HG03060 (cell line): ENCODE measurements around the gene HES2.
"Not testable (repeated sequence)": the region's sequence is repeated elsewhere in the genome, so short reads cannot be mapped to it uniquely, and the experiment has no call there.

Source experiments
- ATAC-seq: cut with Tn5 transposase; IDR thresholded peaks from one replicate; pipeline ENCODE4 v1.9.1; 2021; ENCODE audit warnings: low read depth, moderate number of reproducible peaks; ENCODE audit not compliant: unreplicated experiment

The HES2 gene

DNA sequence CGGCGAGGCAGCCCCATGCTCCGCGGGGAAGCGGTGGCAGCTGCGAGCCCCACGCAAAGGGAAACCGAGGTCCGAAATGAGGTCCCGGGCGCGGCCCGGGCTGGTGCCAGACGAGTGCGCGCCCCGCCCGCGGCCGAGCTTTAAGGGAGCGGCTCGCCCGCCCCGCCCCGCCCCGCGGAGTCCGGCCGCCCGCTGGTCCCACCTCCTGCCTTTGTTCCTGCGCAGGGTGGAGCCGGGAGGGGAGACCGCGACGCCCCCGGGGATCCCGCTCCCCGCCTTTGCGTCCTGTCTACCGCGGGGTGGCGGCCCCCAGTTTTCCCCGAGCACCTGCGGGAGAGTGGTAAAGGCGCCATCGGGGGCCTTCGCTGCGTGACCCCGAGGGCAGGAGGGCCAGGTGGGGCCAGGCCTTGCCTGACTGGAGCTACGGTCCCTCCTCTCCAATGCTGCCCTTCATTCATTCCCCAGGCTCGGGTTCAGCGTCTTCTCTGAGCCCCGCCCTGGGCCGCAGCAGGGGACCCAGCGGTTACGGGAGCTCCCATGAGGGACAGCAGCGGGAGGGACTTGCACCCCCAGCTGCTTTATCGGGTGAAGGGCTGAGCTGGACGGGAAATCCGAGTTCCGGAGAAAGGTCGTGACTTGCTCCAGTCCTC lies at the start of gene HES2:
Gene HES2 (minus strand): TSS at position 116 of the 650 bp plus-strand sequence. CDS start 99 bp downstream, at position 17.
- no peak for ATAC-seq

DNA sequence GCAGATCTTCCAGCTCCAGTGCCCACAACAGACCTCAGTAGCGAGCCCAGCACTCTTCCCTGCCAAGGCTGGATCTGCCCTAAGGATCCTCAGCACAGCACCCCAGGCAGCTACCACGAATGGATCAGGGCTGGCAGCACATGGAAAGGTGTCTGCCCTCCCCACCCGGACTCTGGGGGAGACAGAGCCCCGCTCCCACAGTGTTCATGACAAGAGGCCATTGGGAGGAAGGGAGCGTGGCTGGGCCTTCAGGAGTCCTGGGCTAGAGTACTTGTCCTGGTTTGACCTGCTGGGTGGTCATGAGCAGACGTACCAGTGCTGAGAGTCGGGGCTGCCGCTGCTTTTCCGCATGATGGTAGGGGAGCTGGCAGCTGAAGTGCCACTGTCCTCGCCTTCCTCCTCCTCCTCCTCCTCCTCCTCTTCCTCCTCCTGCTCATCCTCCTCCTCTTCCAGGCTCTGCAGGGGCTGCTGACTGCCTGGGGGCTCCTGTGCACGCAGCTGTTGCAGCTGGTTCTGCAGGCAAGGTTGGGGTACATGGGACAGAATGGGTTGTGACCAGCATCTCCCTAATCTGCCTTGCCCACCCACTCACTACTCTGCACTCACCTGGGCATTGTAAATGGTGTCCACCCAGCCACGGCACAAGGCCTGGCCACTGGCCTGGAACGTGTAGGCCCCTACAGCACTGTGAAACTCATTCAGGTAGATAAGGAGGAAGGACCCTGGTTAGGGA lies 49.2 kb upstream of the HES2 start:
- ATAC-seq: no peak

DNA sequence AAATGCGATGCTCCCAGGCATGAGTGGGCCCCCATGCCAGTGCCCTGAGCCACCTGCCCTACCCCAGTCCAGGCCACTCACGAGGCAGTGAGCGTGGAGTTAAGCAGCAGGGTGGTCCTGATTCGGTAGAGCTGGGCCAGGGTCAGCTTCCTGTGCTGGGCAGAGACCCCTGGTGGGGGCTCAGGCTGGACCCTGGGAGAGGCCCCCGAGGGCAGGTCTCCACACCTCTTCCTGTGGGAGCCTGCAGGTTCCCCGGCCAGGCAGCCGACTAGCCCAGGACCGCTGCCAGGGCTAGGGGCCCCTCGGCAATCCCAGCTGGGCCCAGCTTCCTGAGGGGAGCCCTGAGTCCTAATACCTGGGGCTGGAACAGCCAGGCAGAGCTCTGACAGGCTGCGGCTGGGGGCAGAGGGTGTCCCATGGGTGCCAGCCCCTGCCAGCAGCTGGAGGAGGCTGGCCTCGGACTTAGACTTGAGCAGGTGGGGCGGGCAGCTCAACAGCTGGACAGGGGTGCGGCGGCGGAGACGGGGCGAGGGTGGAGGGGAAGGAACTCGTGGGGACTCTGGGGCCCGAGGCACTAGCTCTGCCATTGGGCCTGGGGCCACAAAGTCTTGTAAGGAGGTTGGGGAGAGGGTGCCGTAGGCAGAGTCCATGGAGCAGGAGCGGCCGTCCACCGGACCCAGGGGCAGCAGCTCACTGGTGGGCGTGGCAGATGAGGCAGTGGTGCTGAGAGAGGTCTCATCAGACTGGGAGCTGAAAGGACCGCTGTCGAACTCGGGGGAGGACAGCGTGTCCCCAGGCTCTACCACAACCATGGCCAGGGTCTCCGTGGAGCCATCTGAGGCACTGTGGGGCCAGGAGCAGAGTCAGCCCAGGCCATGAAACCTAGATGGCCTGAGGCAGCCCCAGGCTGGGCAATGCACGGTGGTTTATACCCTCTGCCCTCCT lies 48.3 kb upstream of the HES2 start:
- no peak for ATAC-seq

GRCh38 chr1:6467224-6467623 lies 47.5 kb upstream of the HES2 start:
- ATAC-seq: no peak

DNA sequence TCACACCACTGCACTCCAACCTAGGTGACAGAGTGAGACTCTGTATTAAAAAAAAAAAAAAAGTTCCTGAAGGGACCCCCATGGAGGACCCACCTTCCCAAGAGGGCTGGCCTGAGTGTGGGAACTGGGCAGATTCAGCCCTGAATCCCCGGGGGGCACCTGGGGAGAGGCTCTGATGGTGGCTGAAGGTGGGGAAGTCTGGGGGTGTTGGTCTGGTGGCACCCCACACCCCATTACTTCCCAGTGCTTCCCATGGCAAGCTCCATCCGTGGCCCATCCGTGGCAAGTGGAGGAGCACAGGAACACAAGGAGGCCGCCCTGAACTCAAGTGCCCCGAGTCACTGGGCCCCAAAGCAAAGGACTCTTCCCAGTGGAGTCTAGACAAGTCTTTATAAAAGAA lies 47.0 kb upstream of the HES2 start:
- no peak for ATAC-seq

GRCh38 chr1:6466023-6466422 lies 46.3 kb upstream of the HES2 start, which contains the start of gene TNFRSF25:
Gene TNFRSF25, minus strand, starts transcription at chr1:6466173. Its CDS starts 66 bp downstream, at chr1:6466107.
- no peak for ATAC-seq

- ATAC-seq: no peak
Measured at GRCh38 chr1:6465461-6466005, 45.8 kb upstream of the HES2 start.

GRCh38 chr1:6464915-6465314 lies 45.2 kb upstream of the HES2 start:
- ATAC-seq: no peak

- ATAC-seq: no peak
Measured at GRCh38 chr1:6464514-6464836, 44.8 kb upstream of the HES2 start.

GRCh38 chr1:6463120-6463412 lies 43.3 kb upstream of the HES2 start:
- ATAC-seq: no peak

DNA sequence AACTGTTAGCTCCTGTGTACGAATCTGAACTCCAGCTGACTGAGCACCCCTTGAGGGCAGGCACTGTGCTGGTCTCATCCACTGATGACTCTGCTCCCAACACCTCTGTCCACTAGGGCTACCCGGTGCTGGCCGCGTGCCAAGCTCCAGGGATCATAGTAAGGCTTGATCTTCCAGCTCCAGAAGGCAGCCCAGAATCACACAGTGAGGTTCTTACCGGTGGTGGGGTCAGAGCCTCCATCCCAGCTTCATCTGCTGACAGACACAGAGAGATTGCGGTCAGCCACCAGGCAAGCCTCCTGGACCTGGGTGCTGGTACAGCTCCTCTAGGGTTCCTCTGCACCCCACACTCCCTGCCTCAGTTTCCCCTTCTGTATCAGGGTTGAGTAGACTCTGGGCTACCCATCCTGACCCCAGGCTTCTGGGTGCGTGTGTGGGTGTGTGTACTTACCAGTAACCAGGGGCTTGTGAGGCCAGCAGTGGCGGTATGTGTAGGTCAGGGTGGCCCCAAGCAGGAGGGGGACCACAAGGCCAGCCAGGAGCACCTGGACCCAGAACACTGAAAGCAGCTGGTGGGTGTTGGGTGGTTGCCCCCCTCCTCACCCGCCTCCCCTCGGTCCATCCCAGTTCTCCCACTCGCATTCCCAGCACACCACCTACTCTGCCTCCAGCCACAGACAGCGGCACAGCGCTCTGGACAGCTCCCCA lies 42.8 kb upstream of the HES2 start:
- ATAC-seq: no peak

- ATAC-seq: no peak
Measured at GRCh38 chr1:6461538-6462411, 42.1 kb upstream of the HES2 start.

- ATAC-seq: no peak
Measured at GRCh38 chr1:6461051-6461530, 41.4 kb upstream of the HES2 start.

- no peak for ATAC-seq
Measured at GRCh38 chr1:6460301-6461050, 40.8 kb upstream of the HES2 start.

DNA sequence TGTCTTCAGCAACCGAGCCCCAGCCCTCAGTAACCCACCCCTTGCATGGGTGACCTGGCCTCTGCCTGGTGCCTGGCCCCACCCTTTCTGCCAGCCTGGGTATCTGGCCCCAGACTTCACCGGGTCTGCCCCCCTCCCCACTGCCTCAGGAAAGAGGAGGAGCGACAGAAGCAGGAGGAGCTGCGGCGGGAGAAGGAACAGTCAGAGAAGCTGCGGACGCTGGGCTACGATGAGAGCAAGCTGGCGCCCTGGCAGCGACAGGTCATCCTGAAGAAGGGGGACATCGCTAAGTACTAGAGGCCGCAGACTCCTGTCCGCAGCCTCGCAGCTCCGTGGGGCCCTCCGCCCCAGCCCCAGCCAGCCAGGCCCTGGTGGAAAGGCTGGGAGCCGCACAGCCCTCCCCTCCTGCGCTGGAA lies 40.1 kb upstream of the HES2 start:
- ATAC-seq: no peak

DNA sequence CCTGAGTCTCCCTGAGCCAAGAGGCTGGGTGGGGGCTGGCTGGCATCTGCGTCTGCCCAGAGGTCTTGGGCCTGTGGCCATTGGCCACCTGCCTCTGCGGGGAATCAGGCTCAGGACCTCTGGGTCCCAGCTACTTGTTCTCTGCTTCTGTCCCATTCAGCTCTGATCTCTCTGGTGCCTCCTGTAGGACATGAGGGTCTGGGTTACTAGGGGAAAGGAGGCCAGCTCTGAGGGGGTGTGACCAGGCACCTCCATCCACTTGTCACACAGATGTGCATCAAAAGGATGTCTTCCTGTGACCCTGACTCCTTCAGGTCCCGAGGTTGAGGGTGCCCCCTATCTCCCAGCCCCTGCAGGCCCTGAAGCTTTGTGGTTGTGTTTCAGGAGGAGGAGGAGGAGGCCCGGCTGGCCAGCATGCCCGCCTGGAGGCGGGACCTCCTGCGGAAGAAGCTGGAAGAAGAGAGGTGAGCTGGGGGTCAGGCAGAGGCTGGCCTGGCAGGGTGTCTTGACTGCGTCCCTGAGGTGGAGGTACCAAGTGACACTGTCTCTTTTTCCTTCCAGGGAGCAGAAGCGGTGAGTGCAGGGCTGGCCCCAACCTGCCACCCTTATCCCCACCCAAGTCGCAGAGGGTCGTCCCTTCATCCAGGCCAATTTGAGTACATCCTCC lies 37.2 kb upstream of the HES2 start:
- no peak for ATAC-seq

GRCh38 chr1:6455752-6456520 lies 36.2 kb upstream of the HES2 start:
- not testable (repeated sequence) for ATAC-seq
